Fibroblast of the aortic adventitia (primary cell): ENCODE results near the gene ATXN10. TPM values are rescaled to one million over a fixed set of nuclear protein-coding genes. Genes with fewer than 3 reads are reported as not detected.

Experiments used
- DNase-seq: peaks from one replicate; pipeline ENCODE4 v3.0.0-alpha.2; 2010; ENCODE audit warnings: low read depth
- H3K4me3 ChIP-seq: 2 replicates; pipeline ENCODE4 v1.5.1; 2011; ENCODE audit warnings: low read depth, mild to moderate bottlenecking, control low read depth, low read length, moderate library complexity
- CTCF ChIP-seq: IDR thresholded peaks from 2 replicates; pipeline ENCODE4 v1.5.1; 2011; ENCODE audit warnings: mild to moderate bottlenecking, low read length, control low read depth, inconsistent platforms; ENCODE audit not compliant: insufficient read depth
- total RNA-seq: library from RNA; depleted of rRNA; stranded (reverse); fragments of >200 nt; gene quantifications from 2 replicates; pipeline ENCODE4 v1.2.3, GENCODE V29; 2012; ENCODE audit warnings: low replicate concordance

The ATXN10 gene
- total RNA-seq, 1 donor, result 130 TPM

- no peak for DNase-seq
- H3K4me3 ChIP-seq, result no peak overlapping the region
- TF ChIP-seq CTCF, result no peak
Measured at GRCh38 chr22:45846952-45847351, 175.3 kb downstream of the ATXN10 start.

- no peak for DNase-seq
- TF ChIP-seq CTCF, result no peak
- H3K4me3 ChIP-seq, result no peak overlapping the region
Measured at GRCh38 chr22:45848904-45849303, 177.3 kb downstream of the ATXN10 start.

GRCh38 chr22:45852826-45853225 lies 181.2 kb downstream of the ATXN10 start:
- no peak overlapping the region for H3K4me3 ChIP-seq
- no peak for TF ChIP-seq CTCF
- no peak for DNase-seq

- no peak overlapping the region for H3K4me3 ChIP-seq
- no peak for TF ChIP-seq CTCF
- no peak for DNase-seq
Measured at GRCh38 chr22:45855961-45856360, 184.3 kb downstream of the ATXN10 start.

GRCh38 chr22:45857519-45857918 lies 185.9 kb downstream of the ATXN10 start:
- no peak overlapping the region for H3K4me3 ChIP-seq
- no peak for TF ChIP-seq CTCF
- DNase-seq, result no peak

GRCh38 chr22:45859231-45860161 lies 187.9 kb downstream of the ATXN10 start:
- DNase-seq, result no peak
- no peak overlapping the region for H3K4me3 ChIP-seq
- no peak for TF ChIP-seq CTCF

GRCh38 chr22:45860201-45860600 lies 188.6 kb downstream of the ATXN10 start:
- DNase-seq, result no peak
- no peak for TF ChIP-seq CTCF

More at GRCh38 chr22:45860201-45860600, 188.6 kb downstream of the ATXN10 start:
- no peak overlapping the region for H3K4me3 ChIP-seq
